ENCODE measurements around the gene NEU2.

DNA sequence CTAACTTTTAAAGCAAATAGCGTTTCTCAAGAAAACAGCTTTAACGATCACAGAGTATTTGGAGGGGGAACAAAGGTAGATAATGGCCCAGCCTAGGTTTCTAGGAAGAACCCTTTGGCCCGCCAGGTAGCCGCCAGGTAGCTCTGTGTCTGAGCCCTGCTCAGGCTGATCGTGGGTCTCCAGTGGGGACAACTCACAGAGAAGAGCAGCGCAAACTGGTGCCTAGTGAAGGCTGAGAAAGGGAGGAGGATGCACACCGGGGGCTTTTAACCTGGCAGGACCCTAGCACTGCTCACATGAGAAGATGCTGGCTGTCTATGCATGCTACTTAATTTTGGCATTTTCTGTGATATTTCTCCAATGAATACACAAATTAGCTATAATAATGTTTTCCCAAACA lies 25.2 kb upstream of the NEU2 start:
- no peak for TF ChIP-seq HNRNPK (IDR thresholded peaks at IDR 0.05; ENCODE audit: low read depth, low read length, poor library complexity, severe bottlenecking)
- no peak for TF ChIP-seq SIN3B (IDR thresholded peaks at IDR 0.05; ENCODE audit: low read depth)
- TF ChIP-seq, protein P1, sequence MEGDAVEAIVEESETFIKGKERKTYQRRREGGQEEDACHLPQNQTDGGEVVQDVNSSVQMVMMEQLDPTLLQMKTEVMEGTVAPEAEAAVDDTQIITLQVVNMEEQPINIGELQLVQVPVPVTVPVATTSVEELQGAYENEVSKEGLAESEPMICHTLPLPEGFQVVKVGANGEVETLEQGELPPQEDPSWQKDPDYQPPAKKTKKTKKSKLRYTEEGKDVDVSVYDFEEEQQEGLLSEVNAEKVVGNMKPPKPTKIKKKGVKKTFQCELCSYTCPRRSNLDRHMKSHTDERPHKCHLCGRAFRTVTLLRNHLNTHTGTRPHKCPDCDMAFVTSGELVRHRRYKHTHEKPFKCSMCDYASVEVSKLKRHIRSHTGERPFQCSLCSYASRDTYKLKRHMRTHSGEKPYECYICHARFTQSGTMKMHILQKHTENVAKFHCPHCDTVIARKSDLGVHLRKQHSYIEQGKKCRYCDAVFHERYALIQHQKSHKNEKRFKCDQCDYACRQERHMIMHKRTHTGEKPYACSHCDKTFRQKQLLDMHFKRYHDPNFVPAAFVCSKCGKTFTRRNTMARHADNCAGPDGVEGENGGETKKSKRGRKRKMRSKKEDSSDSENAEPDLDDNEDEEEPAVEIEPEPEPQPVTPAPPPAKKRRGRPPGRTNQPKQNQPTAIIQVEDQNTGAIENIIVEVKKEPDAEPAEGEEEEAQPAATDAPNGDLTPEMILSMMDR (IDR thresholded peaks at IDR 0.05 in 2 of 3, conservative IDR thresholded peaks at IDR 0.05 in 1 of 3; ENCODE audit: insufficient read depth in 2 of 3, low read depth in 1 of 3, low read length in 3 of 3), result no peak
- TF ChIP-seq TBP (optimal IDR thresholded peaks at IDR 0.05; ENCODE audit: low read depth, low read length), result no peak
- TF ChIP-seq E2F1 (CRISPR knock-in tag; IDR thresholded peaks at IDR 0.05), result no peak
- TF ChIP-seq, protein P2, sequence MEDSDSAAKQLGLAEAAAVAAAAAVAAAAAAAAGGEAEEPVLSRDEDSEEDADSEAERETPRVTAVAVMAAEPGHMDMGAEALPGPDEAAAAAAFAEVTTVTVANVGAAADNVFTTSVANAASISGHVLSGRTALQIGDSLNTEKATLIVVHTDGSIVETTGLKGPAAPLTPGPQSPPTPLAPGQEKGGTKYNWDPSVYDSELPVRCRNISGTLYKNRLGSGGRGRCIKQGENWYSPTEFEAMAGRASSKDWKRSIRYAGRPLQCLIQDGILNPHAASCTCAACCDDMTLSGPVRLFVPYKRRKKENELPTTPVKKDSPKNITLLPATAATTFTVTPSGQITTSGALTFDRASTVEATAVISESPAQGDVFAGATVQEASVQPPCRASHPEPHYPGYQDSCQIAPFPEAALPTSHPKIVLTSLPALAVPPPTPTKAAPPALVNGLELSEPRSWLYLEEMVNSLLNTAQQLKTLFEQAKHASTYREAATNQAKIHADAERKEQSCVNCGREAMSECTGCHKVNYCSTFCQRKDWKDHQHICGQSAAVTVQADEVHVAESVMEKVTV (CRISPR knock-in tag; IDR thresholded peaks at IDR 0.05), result no peak
- no peak for TF ChIP-seq ATF7 (IDR thresholded peaks at IDR 0.05)
- no peak for TF ChIP-seq HDGF (IDR thresholded peaks at IDR 0.05)
